ENCODE measurements around the gene ITIH1. TPM values are rescaled to one million over a fixed set of nuclear protein-coding genes. Genes with fewer than 3 reads are reported as not detected.

The ITIH1 gene
- total RNA-seq, 1 experiment from 2014 or later: 0.31 TPM

- Histone ChIP-seq H3K36me3 (ENCODE audit: control insufficient read depth, insufficient read depth, low read length) (no peaks in the 10 kb centered on the region), H3K9me3 (ENCODE audit: control insufficient read depth, insufficient read depth, low read depth, low read length) (no peaks in the 10 kb centered on the region), H3K27me3 (ENCODE audit: control insufficient read depth, insufficient read depth, low read length) (no peaks in the 10 kb centered on the region), H3K27ac (ENCODE audit: low read length) (no peak overlapping the region), H3K4me1 (ENCODE audit: control insufficient read depth, insufficient read depth, low read length) (no peaks in the 10 kb centered on the region), H3K4me3 (ENCODE audit: low read depth in 2 of 2, low read length in 2 of 2) (no peak overlapping the region)
- POLR2A ChIA-PET: no interaction called here
- CTCF ChIA-PET: interaction anchor here (0.6 to 0.9 kb wide), 5 partner anchors 8 to 262 kb away, joined by 3 to 7 read pairs (median 5); no protein-coding TSS in a partner anchor
- DNase-seq (ENCODE audit: low read depth, low spot score): no peak
- no TSS peak for BruUV-seq (replicated peaks)
- intact Hi-C loops (cut with micrococcal nuclease; ENCODE audit: unreplicated experiment): loop anchor here (10.0 kb wide), 1 partner anchor 76 kb away; no protein-coding TSS in a partner anchor
- peak; percentile 82 for ATAC-seq
- TF ChIP-seq CTCF (IDR thresholded peaks at IDR 0.05): peak; percentile 85
- no peak for TF ChIP-seq REST (IDR thresholded peaks at IDR 0.05; ENCODE audit: insufficient read depth in 1 of 2, low read depth in 2 of 2, low read length in 1 of 2)
- in situ Hi-C loops (cut with HindIII; ENCODE audit: low pct_unique_long_range_greater_than_20kb, low sequenced_read_pairs): no loop called here
Observed at GRCh38 chr3:52820736-52821135, 43.3 kb downstream of the ITIH1 start.

- Histone ChIP-seq H3K4me1 (ENCODE audit: control insufficient read depth, insufficient read depth, low read length) (no peaks in the 10 kb centered on the region), H3K27me3 (ENCODE audit: control insufficient read depth, insufficient read depth, low read length) (no peaks in the 10 kb centered on the region), H3K36me3 (ENCODE audit: control insufficient read depth, insufficient read depth, low read length) (no peaks in the 10 kb centered on the region), H3K27ac (ENCODE audit: low read length) (no peak overlapping the region), H3K9me3 (ENCODE audit: control insufficient read depth, insufficient read depth, low read depth, low read length) (no peaks in the 10 kb centered on the region), H3K4me3 (ENCODE audit: low read depth in 2 of 2, low read length in 2 of 2) (no peak overlapping the region)
- no TSS peak for BruUV-seq (replicated peaks)
- intact Hi-C loops (cut with micrococcal nuclease; ENCODE audit: unreplicated experiment) (loop anchor here (10.0 kb wide), 1 partner anchor 78 kb away; no protein-coding TSS in a partner anchor), in situ Hi-C loops (cut with HindIII; ENCODE audit: low pct_unique_long_range_greater_than_20kb, low sequenced_read_pairs) (no loop called here)
- no peak for DNase-seq (ENCODE audit: low read depth, low spot score)
- TF ChIP-seq SIN3A (IDR thresholded peaks at IDR 0.05; ENCODE audit: borderline replicate concordance, insufficient read depth, low read depth, low read length) (no peak), POLR2AphosphoS5 (IDR thresholded peaks at IDR 0.05; ENCODE audit: low read depth, low read length) (no peak), CTCF (IDR thresholded peaks at IDR 0.05) (no peak), REST (IDR thresholded peaks at IDR 0.05; ENCODE audit: insufficient read depth in 1 of 2, low read depth in 2 of 2, low read length in 1 of 2) (no peak), TCF7L2 (IDR thresholded peaks at IDR 0.05; ENCODE audit: low read depth, low read length) (no peak)
- CTCF ChIA-PET: no interaction called here
- POLR2A ChIA-PET: no interaction called here
- no peak for ATAC-seq
Observed at GRCh38 chr3:52822363-52822762, 45.0 kb downstream of the ITIH1 start.

Data from Panc1 (cell line).